Neural cell (in vitro differentiated cells): ENCODE measurements around the gene FBXO24. TPM values are rescaled to one million over a fixed set of nuclear protein-coding genes. Genes with fewer than 3 reads are reported as not detected.
A peak's percentile ranks its signal among the peaks of the same experiment; 100 is the strongest.

Experiments used
- H2AFZ ChIP-seq: fragments of 200-600, 300-800 bp; sonication (generic), shearing (Covaris generic); 2 replicates; pipeline ENCODE4 v1.6.0; 2014; ENCODE audit warnings: low read depth, mild to moderate bottlenecking, antibody characterized with exemption, low read length, moderate library complexity
- H3F3A ChIP-seq: fragments of 200-600 bp; shearing (Covaris generic); 2 replicates; pipeline ENCODE4 v1.6.1; 2016; ENCODE audit warnings: mild to moderate bottlenecking, moderate library complexity, mixed read lengths, antibody characterized with exemption, low read length; ENCODE audit not compliant: insufficient read depth, poor library complexity, severe bottlenecking
- H3K27ac ChIP-seq: fragments of 200-600, 300-800 bp; sonication (generic), shearing (Covaris generic); 2 replicates; pipeline ENCODE4 v1.5.1; 2014; ENCODE audit warnings: mild to moderate bottlenecking, low read length, moderate library complexity
- H3K27me3 ChIP-seq: fragments of 300-800, 200-600 bp; sonication (generic), shearing (Covaris generic); 2 replicates; pipeline ENCODE4 v1.6.0; 2014; ENCODE audit warnings: mild to moderate bottlenecking, low read depth, low read length, moderate library complexity; ENCODE audit not compliant: insufficient read depth
- H3K36me3 ChIP-seq: fragments of 300-800, 200-600 bp; sonication (generic), shearing (Covaris generic); 2 replicates; pipeline ENCODE4 v1.5.1; 2014; ENCODE audit warnings: mild to moderate bottlenecking, antibody characterized with exemption, low read length, moderate library complexity; ENCODE audit not compliant: insufficient read depth
- H3K4me2 ChIP-seq: fragments of 300-800, 200-600 bp; sonication (generic), shearing (Covaris generic); 2 replicates; pipeline ENCODE4 v1.6.0; 2014; ENCODE audit warnings: mild to moderate bottlenecking, low read length
- H3K4me3 ChIP-seq: fragments of 300-800, 200-600 bp; sonication (generic), shearing (Covaris generic); 2 replicates; pipeline ENCODE4 v1.5.1; 2014; ENCODE audit warnings: mild to moderate bottlenecking, low read length, moderate library complexity
- H3K79me2 ChIP-seq: fragments of 200-600 bp; shearing (Covaris generic); replicated peaks from 2 replicates; pipeline ENCODE4 v1.6.0; 2014; ENCODE audit warnings: mild to moderate bottlenecking, low read length, moderate library complexity; ENCODE audit not compliant: insufficient read depth
- H3K9ac ChIP-seq: fragments of 300-800, 200-600 bp; sonication (generic), shearing (Covaris generic); 2 replicates; pipeline ENCODE4 v1.6.1; 2016; ENCODE audit warnings: mild to moderate bottlenecking, low read length, mixed read lengths
- H3K9me2 ChIP-seq: fragments of 200-600 bp; shearing (Covaris generic); 2 replicates; pipeline ENCODE4 v1.6.1; 2016; ENCODE audit warnings: mild to moderate bottlenecking, low read length, mixed read lengths; ENCODE audit not compliant: insufficient read depth
- H3K9me3 ChIP-seq: fragments of 200-600, 300-800 bp; sonication (generic), shearing (Covaris generic); 2 replicates; pipeline ENCODE4 v1.6.1; 2016; ENCODE audit warnings: mild to moderate bottlenecking, mixed run types, low read length, moderate library complexity, mixed read lengths
- H4K20me1 ChIP-seq: fragments of 200-600 bp; shearing (Covaris generic); 2 replicates; pipeline ENCODE4 v1.6.1; 2016; ENCODE audit warnings: mild to moderate bottlenecking, mixed run types; ENCODE audit not compliant: insufficient read depth
- CTCF ChIP-seq: fragments of 450-650 bp; IDR thresholded peaks from 2 replicates; pipeline ENCODE4 v1.5.1; 2014; ENCODE audit warnings: antibody characterized with exemption, mild to moderate bottlenecking, moderate library complexity; ENCODE audit not compliant: poor library complexity, severe bottlenecking
- EP300 ChIP-seq: fragments of 450-650 bp; conservative IDR thresholded peaks from 2 replicates; pipeline ENCODE4 v1.6.1; 2014; ENCODE audit warnings: antibody characterized with exemption, mild to moderate bottlenecking, moderate library complexity; ENCODE audit not compliant: poor library complexity, severe bottlenecking
- EZH2 ChIP-seq: fragments of 200-600, 300-800 bp; shearing (Covaris generic), sonication (generic); IDR thresholded peaks from 2 replicates; pipeline ENCODE4 v1.6.1; 2014; ENCODE audit warnings: antibody characterized with exemption, low read length, borderline replicate concordance, mild to moderate bottlenecking; ENCODE audit not compliant: insufficient read depth, poor library complexity, severe bottlenecking
- MXI1 ChIP-seq: fragments of 450-650 bp; conservative IDR thresholded peaks from 2 replicates; pipeline ENCODE4 v1.6.1; 2014; ENCODE audit warnings: antibody characterized with exemption, mild to moderate bottlenecking; ENCODE audit not compliant: poor library complexity, severe bottlenecking
- POLR2AphosphoS5 ChIP-seq: IDR thresholded peaks from 2 replicates; pipeline ENCODE4 v1.6.1; 2012
- RAD21 ChIP-seq: fragments of 450-650 bp; conservative IDR thresholded peaks from 2 replicates; pipeline ENCODE4 v1.6.1; 2014; ENCODE audit warnings: antibody characterized with exemption, mild to moderate bottlenecking, moderate library complexity
- REST ChIP-seq: IDR thresholded peaks from 2 replicates; pipeline ENCODE4 v1.6.1; 2012; ENCODE audit warnings: borderline replicate concordance
- SMC3 ChIP-seq: fragments of 450-650 bp; conservative IDR thresholded peaks from 2 replicates; pipeline ENCODE4 v1.6.1; 2014; ENCODE audit warnings: antibody characterized with exemption, mild to moderate bottlenecking, moderate library complexity; ENCODE audit not compliant: poor library complexity
- TAF1 ChIP-seq: IDR thresholded peaks from 2 replicates; pipeline ENCODE4 v1.6.1; 2012; ENCODE audit warnings: low read depth
- polyA plus RNA-seq: library from polyadenylated mRNA; depleted of rRNA; stranded (reverse); fragments of >200 nt; gene quantifications from 2 replicates; pipeline ENCODE4 v1.2.3, GENCODE V29; 2014

FBXO24 gene
- polyA plus RNA-seq, 1 donor from 2014 or later = 0.52 TPM

- H3K4me2 ChIP-seq = no peak overlapping the region
- no peaks in the 10 kb centered on the region for H3K9me2 ChIP-seq
- H4K20me1 ChIP-seq = no peaks in the 10 kb centered on the region
- H3F3A ChIP-seq = no peaks in the 10 kb centered on the region
- peaks cover 27% of the 10 kb centered on the region for H3K27me3 ChIP-seq
- H3K79me2 ChIP-seq = no peaks in the 10 kb centered on the region
- H2AFZ ChIP-seq = no peak overlapping the region
- peak overlapping the region; percentile 61 for H3K4me3 ChIP-seq
- no peaks in the 10 kb centered on the region for H3K9me3 ChIP-seq
- TF ChIP-seq SMC3 = no peak
- TF ChIP-seq MXI1 = no peak
- TF ChIP-seq EP300 = no peak
- TF ChIP-seq EZH2 = no peak
- no peak for TF ChIP-seq TAF1
- no peak for TF ChIP-seq POLR2AphosphoS5
- TF ChIP-seq RAD21 = no peak
- no peak for TF ChIP-seq CTCF
- TF ChIP-seq REST = no peak
- H3K36me3 ChIP-seq = no peaks in the 10 kb centered on the region
- no peak overlapping the region for H3K27ac ChIP-seq
- H3K9ac ChIP-seq = no peak overlapping the region
Observed at GRCh38 chr7:100568896-100569844, 17.0 kb upstream of the FBXO24 start.

GRCh38 chr7:100570954-100571828 is 14.9 kb upstream of the FBXO24 start:
- no peak overlapping the region for H3K27ac ChIP-seq
- no peaks in the 10 kb centered on the region for H3F3A ChIP-seq
- no peaks in the 10 kb centered on the region for H3K9me3 ChIP-seq
- no peaks in the 10 kb centered on the region for H4K20me1 ChIP-seq
- no peak overlapping the region for H3K9ac ChIP-seq
- no peaks in the 10 kb centered on the region for H3K36me3 ChIP-seq
- H3K4me2 ChIP-seq = no peak overlapping the region
- TF ChIP-seq POLR2AphosphoS5 = no peak
- H3K79me2 ChIP-seq = no peaks in the 10 kb centered on the region
- no peak overlapping the region for H3K4me3 ChIP-seq
- H3K9me2 ChIP-seq = no peaks in the 10 kb centered on the region
- peaks cover 27% of the 10 kb centered on the region for H3K27me3 ChIP-seq
- H2AFZ ChIP-seq = no peak overlapping the region
